ENCODE measurements around the gene DIS3L2.

- TF ChIP-seq, protein P1, sequence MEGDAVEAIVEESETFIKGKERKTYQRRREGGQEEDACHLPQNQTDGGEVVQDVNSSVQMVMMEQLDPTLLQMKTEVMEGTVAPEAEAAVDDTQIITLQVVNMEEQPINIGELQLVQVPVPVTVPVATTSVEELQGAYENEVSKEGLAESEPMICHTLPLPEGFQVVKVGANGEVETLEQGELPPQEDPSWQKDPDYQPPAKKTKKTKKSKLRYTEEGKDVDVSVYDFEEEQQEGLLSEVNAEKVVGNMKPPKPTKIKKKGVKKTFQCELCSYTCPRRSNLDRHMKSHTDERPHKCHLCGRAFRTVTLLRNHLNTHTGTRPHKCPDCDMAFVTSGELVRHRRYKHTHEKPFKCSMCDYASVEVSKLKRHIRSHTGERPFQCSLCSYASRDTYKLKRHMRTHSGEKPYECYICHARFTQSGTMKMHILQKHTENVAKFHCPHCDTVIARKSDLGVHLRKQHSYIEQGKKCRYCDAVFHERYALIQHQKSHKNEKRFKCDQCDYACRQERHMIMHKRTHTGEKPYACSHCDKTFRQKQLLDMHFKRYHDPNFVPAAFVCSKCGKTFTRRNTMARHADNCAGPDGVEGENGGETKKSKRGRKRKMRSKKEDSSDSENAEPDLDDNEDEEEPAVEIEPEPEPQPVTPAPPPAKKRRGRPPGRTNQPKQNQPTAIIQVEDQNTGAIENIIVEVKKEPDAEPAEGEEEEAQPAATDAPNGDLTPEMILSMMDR (IDR thresholded peaks at IDR 0.05) = no peak
- TF ChIP-seq POLR2A (IDR thresholded peaks at IDR 0.05) (no peak), EP300 (IDR thresholded peaks at IDR 0.05) (no peak)
These were observed 273.6 kb downstream of the DIS3L2 start for GRCh38 chr2:232234922-232235615.
